ENCODE data around the gene FAM120B. TPM values are rescaled to one million over a fixed set of nuclear protein-coding genes. Genes with fewer than 3 reads are reported as not detected.

FAM120B gene
- polyA plus RNA-seq, 1 donor from 2014 or later, result 17.9 TPM

DNA sequence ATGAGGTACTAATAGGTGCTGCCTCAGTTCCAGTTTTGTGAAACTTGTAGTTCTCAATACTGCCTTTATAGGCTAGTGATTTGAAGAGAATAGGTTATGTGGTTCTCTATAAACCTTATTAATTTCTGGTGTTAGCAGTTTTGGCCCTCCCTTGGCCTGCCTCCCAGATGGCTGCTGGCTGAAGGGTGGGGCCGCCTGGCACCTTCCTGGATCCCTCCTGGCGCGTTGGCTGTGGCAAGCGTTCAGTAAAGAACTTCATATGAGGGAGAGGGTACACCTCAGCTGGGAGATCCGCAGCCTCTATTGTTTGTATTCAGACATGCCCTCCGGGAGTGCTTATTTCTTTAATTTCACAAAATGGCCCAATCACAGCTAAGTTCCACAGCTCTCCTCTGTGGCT lies 51.9 kb downstream of the FAM120B start:
- Histone ChIP-seq H3K36me3 (ENCODE audit: insufficient read depth, low read length) (no peaks in the 10 kb centered on the region), H3K4me3 (ENCODE audit: low read length) (no peak overlapping the region), H2AFZ (ENCODE audit: low read depth, low read length) (no peak overlapping the region), H3K27me3 (ENCODE audit: insufficient read depth, low read depth, low read length) (no peaks in the 10 kb centered on the region), H3K9me2 (ENCODE audit: insufficient read depth, low read length) (no peaks in the 10 kb centered on the region), H3K9ac (ENCODE audit: low read length) (no peak overlapping the region), H3K27ac (ENCODE audit: low read length) (no peak overlapping the region), H3K79me2 (replicated peaks; ENCODE audit: insufficient read depth, low read length) (no peaks in the 10 kb centered on the region), H3F3A (ENCODE audit: insufficient read depth, low read length, poor library complexity, severe bottlenecking) (no peaks in the 10 kb centered on the region), H3K4me2 (ENCODE audit: low read length) (no peak overlapping the region), H3K9me3 (ENCODE audit: low read length) (no peaks in the 10 kb centered on the region), H4K20me1 (ENCODE audit: insufficient read depth) (no peaks in the 10 kb centered on the region)
- TF ChIP-seq EZH2 (IDR thresholded peaks at IDR 0.05; ENCODE audit: borderline replicate concordance, insufficient read depth, low read length, poor library complexity, severe bottlenecking), result no peak
- no peak for TF ChIP-seq TAF1 (IDR thresholded peaks at IDR 0.05; ENCODE audit: low read depth)
- TF ChIP-seq RAD21 (conservative IDR thresholded peaks at IDR 0.05), result no peak
- TF ChIP-seq MXI1 (conservative IDR thresholded peaks at IDR 0.05; ENCODE audit: poor library complexity, severe bottlenecking), result no peak
- TF ChIP-seq, protein P1, sequence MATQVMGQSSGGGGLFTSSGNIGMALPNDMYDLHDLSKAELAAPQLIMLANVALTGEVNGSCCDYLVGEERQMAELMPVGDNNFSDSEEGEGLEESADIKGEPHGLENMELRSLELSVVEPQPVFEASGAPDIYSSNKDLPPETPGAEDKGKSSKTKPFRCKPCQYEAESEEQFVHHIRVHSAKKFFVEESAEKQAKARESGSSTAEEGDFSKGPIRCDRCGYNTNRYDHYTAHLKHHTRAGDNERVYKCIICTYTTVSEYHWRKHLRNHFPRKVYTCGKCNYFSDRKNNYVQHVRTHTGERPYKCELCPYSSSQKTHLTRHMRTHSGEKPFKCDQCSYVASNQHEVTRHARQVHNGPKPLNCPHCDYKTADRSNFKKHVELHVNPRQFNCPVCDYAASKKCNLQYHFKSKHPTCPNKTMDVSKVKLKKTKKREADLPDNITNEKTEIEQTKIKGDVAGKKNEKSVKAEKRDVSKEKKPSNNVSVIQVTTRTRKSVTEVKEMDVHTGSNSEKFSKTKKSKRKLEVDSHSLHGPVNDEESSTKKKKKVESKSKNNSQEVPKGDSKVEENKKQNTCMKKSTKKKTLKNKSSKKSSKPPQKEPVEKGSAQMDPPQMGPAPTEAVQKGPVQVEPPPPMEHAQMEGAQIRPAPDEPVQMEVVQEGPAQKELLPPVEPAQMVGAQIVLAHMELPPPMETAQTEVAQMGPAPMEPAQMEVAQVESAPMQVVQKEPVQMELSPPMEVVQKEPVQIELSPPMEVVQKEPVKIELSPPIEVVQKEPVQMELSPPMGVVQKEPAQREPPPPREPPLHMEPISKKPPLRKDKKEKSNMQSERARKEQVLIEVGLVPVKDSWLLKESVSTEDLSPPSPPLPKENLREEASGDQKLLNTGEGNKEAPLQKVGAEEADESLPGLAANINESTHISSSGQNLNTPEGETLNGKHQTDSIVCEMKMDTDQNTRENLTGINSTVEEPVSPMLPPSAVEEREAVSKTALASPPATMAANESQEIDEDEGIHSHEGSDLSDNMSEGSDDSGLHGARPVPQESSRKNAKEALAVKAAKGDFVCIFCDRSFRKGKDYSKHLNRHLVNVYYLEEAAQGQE (IDR thresholded peaks at IDR 0.05; ENCODE audit: borderline replicate concordance), result no peak
- no peak for TF ChIP-seq POLR2AphosphoS5 (IDR thresholded peaks at IDR 0.05)
- TF ChIP-seq, protein P2, sequence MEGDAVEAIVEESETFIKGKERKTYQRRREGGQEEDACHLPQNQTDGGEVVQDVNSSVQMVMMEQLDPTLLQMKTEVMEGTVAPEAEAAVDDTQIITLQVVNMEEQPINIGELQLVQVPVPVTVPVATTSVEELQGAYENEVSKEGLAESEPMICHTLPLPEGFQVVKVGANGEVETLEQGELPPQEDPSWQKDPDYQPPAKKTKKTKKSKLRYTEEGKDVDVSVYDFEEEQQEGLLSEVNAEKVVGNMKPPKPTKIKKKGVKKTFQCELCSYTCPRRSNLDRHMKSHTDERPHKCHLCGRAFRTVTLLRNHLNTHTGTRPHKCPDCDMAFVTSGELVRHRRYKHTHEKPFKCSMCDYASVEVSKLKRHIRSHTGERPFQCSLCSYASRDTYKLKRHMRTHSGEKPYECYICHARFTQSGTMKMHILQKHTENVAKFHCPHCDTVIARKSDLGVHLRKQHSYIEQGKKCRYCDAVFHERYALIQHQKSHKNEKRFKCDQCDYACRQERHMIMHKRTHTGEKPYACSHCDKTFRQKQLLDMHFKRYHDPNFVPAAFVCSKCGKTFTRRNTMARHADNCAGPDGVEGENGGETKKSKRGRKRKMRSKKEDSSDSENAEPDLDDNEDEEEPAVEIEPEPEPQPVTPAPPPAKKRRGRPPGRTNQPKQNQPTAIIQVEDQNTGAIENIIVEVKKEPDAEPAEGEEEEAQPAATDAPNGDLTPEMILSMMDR (IDR thresholded peaks at IDR 0.05; ENCODE audit: poor library complexity, severe bottlenecking), result no peak

DNA sequence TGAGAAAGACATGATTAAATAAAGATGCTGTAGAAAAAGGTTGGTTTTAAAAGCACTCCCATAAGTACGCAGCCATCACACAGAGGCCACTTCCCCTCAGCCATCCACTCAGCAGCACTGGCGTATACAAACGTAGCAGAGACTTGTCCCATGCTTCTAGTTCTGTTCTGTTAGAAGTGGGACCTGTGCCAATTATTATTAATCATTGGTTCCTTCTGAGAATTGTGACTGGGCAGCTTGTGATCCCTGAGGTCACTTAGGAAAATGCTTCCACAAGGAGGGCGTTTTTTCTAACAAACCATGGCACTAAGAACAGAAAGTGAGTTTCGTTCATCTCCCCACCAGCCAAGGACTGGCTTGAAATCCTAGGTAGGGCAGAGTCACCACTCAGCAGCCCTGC lies 53.9 kb downstream of the FAM120B start:
- no peak overlapping the region for H3K4me3 ChIP-seq (ENCODE audit: low read length)
- H3K9me2 ChIP-seq (ENCODE audit: insufficient read depth, low read length), result no peaks in the 10 kb centered on the region
- no peak overlapping the region for H3K9ac ChIP-seq (ENCODE audit: low read length)
- H3K9me3 ChIP-seq (ENCODE audit: low read length), result no peaks in the 10 kb centered on the region
- no peak overlapping the region for H2AFZ ChIP-seq (ENCODE audit: low read depth, low read length)
- H3K27me3 ChIP-seq (ENCODE audit: insufficient read depth, low read depth, low read length), result no peaks in the 10 kb centered on the region
- H3K36me3 ChIP-seq (ENCODE audit: insufficient read depth, low read length), result no peaks in the 10 kb centered on the region
- no peak for TF ChIP-seq RAD21 (conservative IDR thresholded peaks at IDR 0.05)
- no peak for TF ChIP-seq EZH2 (IDR thresholded peaks at IDR 0.05; ENCODE audit: borderline replicate concordance, insufficient read depth, low read length, poor library complexity, severe bottlenecking)
- no peak for TF ChIP-seq TAF1 (IDR thresholded peaks at IDR 0.05; ENCODE audit: low read depth)
- no peak for TF ChIP-seq MXI1 (conservative IDR thresholded peaks at IDR 0.05; ENCODE audit: poor library complexity, severe bottlenecking)
- no peak for TF ChIP-seq POLR2AphosphoS5 (IDR thresholded peaks at IDR 0.05)
- TF ChIP-seq EP300 (conservative IDR thresholded peaks at IDR 0.05; ENCODE audit: poor library complexity, severe bottlenecking), result no peak
- TF ChIP-seq SMC3 (conservative IDR thresholded peaks at IDR 0.05; ENCODE audit: poor library complexity), result no peak
- TF ChIP-seq, protein P1 (IDR thresholded peaks at IDR 0.05; ENCODE audit: borderline replicate concordance), result no peak
- no peaks in the 10 kb centered on the region for H3K79me2 ChIP-seq (replicated peaks; ENCODE audit: insufficient read depth, low read length)
- H3F3A ChIP-seq (ENCODE audit: insufficient read depth, low read length, poor library complexity, severe bottlenecking), result no peaks in the 10 kb centered on the region
- H3K27ac ChIP-seq (ENCODE audit: low read length), result no peak overlapping the region
- no peak overlapping the region for H3K4me2 ChIP-seq (ENCODE audit: low read length)
- H4K20me1 ChIP-seq (ENCODE audit: insufficient read depth), result no peaks in the 10 kb centered on the region
